GM18873 (cell line): ENCODE data around the gene LSMEM2.
"Not testable (repeated sequence)": the region's sequence is repeated elsewhere in the genome, so short reads cannot be mapped to it uniquely, and the experiment has no call there.

ENCODE experiments used
- ATAC-seq: cut with Tn5 transposase; IDR thresholded peaks from one replicate; pipeline ENCODE4 v1.9.1; 2021; ENCODE audit warnings: mild to moderate bottlenecking, moderate library complexity, moderate number of reproducible peaks; ENCODE audit not compliant: unreplicated experiment, low FRiP score

The LSMEM2 gene

DNA sequence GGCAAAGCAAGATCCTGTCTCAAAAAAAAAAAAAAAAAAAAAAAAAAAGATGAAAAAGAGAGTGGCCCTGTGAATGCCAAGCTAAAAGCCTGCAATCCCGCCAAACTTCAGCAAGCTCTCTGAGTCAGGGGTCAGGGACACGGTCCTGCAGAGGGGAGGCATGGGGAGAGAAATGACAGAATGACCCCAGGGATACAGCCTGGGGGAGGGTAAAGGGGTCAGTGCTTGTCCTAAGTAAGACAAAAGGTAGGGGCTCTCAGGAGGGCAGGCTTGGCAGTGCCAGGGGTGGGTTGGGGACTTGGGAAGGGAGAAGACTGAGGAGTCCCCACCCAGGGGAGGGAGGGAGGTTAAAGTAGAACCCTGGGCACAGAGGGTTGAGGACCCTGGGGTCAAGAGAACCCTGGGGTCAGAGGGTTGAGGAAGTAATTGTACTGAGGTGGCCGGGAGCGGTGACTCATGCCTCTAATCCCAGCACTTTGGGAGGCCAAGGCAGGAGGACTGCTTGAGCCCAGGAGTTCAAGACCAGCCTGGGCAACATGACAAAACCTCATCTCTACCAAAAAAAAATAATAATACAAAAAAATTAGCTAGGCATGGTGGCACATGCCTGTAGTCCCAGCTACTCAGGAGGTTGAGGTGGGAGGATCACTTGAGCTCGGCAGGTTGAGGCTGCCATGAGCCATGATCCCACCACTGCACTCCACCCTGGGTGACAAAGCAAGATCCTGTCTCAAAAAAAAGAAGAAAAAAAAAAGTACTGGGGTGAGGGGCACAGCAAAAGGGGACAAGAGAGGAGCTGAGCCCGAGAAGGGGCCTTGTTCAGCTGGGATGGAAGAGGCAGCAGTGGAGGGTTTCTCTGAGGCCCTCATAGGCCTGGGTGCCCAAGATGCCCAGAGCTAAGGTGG lies 15.2 kb upstream of the LSMEM2 start:
- ATAC-seq = no peak

DNA sequence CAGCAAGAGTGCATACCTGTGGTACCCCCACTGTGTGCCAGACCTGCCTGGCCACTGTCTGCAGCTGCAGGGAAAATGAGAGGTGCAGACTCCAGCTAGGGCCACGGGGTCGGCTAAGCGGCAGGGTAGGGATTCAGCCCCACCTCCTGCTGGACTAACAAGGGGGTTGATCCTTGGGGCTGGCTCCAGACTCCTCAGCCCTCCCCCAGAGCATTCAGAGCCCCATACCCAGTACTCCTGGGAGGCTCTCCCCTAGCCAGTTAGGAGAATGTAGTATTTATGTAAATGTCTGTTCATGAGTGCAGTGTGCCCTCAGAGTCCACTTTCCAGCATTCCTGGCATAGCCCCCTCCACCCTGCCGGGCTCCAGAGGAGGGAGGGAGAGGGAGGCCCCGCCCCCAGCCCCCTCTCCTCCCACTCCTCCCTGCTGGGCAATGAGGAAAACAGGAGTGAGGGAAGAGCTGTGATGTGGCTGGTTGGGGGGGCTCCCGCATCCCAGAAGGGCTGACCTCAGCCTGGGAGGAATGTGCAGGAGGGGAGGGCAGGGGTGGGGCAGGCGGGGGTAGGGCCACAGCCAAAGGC lies 14.4 kb upstream of the LSMEM2 start:
- no peak for ATAC-seq

DNA sequence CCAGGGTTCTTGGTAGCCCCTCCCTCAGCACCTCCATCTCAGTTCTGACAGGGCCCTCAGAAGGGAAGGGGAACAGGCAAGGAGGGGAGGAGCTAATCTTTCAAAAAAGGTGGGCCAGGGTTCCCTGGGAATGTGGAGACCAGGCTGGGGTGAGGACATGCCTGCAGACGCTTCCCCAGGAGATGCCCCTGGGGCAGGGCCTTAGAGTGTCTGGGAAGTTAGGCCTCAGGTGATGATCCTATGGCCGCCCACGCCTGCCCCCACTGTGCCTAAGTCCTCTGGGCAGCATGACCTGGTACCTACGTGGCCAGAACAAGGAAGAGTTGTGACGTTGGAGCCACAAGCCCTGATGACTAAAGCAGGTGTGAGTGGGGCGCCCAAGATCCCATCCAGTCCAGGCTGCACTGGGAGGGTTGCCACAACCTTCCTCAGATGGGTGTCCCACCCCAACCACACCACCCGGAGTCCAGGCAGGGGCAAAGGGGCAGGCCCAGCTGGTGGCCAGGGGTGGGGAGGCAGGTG lies 13.9 kb upstream of the LSMEM2 start:
- ATAC-seq = no peak

DNA sequence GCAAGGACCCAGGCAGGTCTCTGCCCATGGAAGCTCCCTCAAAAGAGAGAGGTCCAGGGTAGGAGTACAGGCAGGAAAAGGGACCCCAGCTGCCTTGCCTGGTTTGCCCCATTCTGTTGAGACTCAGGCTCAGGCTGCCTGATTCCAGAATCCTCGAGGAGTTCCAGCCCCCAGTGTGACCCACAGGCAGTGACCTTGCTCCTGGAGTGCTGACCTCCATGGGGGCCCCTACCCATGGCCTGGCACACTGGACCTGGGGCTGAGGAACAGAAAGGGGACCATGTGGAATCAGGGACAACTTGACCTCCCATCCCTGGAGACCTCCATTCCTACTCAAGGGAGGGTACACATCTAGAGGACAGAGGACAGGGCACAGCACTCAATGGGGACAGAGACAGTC lies 13.3 kb upstream of the LSMEM2 start:
- no peak for ATAC-seq

DNA sequence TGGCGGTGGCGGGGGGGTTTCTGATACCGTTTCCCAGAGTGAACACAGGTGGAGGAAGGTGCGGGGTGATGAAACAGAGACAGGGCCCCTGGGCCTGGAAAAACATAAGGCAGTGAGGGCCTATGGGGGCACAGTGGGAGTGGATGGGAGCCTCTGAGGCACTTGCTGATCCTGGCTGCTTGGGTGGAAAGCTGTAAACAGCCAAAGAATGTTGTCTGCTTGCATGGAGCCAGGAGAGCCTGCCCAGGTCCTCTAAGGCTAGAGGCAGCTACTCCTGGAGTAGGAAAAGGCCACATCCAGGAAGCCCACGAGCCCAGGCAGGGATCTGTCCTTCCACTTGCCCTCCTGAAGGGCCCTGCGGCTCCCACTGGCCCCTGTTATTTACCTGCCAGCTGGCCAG lies 12.9 kb upstream of the LSMEM2 start:
- ATAC-seq = no peak

DNA sequence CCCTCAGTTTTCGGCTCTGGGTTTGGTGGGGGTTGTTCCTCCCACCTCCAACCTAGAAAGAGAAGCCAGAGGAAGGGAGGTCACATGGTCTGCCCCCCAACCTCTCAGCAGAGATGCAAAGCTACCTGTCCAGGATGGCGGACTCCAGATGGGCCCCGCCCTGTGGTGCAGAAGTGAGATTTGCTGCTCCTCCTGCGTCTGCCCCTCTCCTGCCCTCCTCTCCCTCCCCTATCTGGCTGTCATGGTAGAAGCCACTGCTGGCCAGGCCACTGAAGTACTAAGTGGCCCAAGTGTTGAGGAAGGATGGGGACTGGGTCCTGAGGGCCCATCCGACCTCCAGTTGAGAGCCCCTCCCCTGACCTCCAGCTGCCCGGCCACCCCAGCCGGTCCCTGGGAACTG lies 12.1 kb upstream of the LSMEM2 start:
- no peak for ATAC-seq

DNA sequence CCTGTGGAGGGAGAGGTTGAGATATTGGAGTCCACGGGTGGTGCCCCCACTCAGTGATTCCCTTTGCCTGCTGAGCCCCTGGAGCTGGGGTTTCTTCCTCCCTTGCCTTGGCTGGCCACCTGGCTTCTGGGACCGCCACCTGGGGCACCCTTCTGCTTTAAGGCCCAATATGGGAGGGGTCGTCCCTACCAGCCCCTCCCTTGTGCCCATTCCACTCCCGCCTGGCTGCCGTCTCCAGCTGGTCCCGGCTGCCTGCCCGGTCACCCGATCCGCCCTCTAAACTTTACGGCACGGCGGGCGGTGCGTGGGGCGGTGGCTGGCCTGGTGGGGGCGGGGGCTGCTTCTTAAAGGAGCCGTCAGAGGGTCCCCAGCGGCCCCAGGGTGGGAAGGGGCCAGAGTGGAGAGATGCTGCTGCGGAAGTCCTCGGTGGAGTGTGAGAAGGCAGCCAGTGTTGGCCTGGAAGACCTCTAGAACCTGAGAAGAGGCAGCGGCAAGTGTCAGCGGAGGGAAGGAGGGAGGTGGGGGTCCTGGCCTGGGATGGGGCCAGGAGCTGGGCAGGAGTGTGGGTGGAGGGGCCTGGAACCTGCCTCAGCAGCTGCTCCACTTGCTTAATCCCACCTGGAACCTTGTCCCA lies 11.5 kb upstream of the LSMEM2 start:
- no peak for ATAC-seq

DNA sequence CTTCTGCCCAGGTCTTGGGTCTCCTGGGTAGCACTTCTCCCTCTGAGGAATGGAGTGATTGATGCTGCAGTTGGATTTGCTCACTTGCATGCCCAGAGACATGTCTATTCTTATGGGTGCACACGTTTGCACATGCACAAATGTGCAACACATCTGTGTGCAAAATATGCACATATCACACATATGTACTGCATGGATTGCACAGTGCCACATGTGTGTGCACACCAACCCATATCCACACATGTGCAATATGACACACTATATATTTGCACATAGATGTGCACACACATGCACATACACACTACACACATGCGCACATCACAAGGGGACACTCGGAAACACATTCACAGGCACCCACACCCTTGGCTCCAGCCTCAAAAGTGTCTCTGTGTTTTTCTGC lies 10.6 kb upstream of the LSMEM2 start:
- no peak for ATAC-seq

DNA sequence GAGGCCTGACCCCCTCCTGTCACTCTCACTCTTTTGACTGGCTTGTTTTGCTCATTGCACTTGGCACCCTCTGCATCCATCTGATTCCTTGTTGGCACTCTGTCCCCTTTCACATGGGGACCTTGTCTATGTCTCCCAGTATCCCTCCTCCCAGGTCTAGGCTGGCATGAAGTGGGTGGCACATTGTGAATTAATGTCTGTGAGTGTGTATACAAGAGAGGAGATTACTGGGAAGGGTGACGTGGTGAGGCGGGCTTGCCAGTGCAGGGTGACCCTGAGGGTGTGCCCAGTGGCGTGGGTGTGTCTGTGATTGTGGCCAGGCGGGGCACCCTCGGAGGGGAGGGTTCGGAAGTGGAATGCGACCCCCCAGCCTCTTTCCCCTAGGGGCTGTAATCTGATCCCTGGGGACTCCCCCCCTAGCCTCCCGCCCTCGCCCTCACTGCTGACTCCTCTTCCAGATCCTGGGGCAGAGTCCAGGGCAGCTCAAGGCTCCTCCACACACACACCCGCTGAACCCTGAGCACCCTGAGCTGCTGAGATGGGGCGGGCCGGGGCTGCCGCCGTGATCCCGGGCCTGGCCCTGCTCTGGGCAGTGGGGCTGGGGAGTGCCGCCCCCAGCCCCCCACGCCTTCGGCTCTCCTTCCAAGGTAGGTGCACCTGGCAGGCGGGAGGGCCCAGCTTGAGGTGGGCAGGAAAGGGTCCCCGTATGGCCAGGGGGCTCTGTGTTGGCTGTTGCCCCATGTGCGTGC lies 10.0 kb upstream of the LSMEM2 start, which contains the start of gene SEMA3B:
TSS of gene SEMA3B (plus strand) at position 445 of the 749 bp plus-strand sequence. CDS start at position 539, 94 bp downstream.
- ATAC-seq = no peak

DNA sequence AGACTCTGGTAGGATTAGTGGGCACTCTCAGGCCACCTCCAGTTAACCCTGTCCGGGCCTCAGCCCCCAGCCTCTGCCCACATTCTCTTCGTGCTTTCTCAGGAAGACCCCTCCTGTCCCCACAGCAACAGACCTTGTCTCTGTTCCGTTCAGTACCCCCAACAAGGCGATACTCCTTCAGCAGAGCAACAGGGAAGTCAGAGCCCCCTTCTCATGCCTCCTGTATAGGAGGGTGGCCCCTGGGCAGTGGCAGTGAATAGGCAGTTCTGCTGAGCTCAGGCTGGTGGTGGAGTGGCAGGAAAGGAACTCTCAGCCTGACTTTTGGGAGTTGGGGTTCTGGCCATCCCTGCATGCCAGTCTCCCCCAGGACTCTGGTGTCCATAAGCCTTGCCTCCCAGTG lies 9.4 kb upstream of the LSMEM2 start:
- no peak for ATAC-seq

DNA sequence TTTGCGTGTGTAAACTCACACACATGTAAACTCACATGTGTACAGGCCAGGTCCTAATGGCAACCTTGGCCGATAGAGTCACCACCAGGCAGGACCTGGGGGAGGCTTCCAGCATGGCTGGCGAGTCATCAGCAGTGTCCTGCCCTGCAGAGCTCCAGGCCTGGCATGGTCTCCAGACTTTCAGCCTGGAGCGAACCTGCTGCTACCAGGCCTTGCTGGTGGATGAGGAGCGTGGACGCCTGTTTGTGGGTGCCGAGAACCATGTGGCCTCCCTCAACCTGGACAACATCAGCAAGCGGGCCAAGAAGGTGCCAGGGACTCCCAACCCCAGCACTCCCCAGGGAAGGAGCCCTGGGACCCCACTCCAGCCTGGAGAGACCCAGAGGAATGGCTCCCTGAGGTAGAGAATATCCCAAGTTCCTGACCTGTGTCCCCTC lies 8.9 kb upstream of the LSMEM2 start:
- no peak for ATAC-seq

DNA sequence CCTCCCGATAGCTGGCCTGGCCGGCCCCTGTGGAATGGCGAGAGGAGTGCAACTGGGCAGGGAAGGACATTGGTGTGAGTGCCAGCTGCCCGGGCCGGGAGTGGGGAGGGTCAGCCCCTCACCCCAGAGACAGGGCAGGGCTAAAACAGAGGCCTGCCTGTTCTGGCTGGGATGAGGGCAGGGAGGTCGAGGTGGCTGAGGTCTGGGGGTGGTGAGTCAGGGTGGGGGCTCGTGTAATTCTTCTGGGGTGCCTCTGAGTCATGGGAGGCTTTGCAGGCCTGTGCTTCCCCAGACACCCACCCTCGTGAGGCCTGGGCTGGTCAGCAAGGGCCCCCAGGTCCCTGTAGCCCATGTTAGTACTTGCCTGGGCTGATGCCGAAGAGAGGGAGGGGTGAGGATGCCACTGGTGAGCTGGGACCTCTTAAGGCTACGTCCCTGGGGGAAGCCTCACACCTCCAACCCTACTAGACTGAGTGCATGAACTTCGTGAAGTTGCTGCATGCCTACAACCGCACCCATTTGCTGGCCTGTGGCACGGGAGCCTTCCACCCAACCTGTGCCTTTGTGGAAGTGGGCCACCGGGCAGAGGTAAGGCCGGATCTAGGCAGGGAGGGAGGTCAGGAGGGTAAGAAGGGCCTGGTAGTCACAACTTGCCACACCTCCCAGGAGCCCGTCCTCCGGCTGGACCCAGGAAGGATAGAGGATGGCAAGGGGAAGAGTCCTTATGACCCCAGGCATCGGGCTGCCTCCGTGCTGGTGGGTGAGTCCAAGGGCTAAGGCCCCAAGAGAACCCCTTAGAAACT lies 8.3 kb upstream of the LSMEM2 start:
- ATAC-seq = no peak

DNA sequence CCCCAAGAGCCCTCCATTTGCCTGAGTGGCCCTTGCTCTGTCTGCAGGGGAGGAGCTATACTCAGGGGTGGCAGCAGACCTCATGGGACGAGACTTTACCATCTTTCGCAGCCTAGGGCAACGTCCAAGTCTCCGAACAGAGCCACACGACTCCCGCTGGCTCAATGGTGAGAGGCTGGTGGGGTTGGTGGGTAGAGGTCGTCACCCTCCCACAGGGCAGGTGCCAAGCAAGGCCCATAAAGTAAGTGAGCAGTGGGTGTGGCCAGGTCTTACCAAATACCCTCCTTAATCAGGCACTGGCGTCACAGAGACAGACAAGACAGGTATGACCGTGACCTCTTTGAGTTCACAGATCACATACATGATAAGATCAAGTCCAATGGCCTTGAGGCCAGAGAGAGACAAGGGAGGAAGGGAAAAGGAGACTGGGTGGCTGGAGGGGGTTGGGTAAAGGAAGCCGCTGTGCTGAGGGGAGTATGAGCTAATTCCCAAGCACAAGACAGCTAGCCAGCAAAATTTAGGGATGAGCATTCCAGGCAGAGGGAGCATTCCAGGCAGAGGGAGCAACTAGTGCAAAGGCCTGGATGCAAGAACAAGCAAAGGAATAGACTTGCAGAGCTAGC lies 7.5 kb upstream of the LSMEM2 start:
- ATAC-seq = no peak

DNA sequence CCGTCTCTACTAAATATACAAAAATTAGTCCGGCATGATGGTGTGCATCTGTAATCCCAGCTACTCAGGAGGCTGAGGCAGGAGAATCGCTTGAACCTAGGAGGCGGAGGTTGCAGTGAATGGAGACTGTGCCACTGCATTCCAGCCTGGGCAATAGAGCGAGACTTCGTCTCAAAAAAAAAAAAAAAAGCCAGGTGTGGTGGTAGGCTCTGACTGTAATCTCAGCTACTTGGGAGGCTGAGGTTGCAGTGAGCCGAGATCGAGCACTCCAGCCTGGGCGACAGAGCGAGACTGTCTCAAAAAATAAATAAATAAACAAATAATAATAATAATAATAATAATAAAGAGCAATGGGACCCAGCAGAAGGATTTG lies 6.4 kb upstream of the LSMEM2 start:
- not testable (repeated sequence) for ATAC-seq

DNA sequence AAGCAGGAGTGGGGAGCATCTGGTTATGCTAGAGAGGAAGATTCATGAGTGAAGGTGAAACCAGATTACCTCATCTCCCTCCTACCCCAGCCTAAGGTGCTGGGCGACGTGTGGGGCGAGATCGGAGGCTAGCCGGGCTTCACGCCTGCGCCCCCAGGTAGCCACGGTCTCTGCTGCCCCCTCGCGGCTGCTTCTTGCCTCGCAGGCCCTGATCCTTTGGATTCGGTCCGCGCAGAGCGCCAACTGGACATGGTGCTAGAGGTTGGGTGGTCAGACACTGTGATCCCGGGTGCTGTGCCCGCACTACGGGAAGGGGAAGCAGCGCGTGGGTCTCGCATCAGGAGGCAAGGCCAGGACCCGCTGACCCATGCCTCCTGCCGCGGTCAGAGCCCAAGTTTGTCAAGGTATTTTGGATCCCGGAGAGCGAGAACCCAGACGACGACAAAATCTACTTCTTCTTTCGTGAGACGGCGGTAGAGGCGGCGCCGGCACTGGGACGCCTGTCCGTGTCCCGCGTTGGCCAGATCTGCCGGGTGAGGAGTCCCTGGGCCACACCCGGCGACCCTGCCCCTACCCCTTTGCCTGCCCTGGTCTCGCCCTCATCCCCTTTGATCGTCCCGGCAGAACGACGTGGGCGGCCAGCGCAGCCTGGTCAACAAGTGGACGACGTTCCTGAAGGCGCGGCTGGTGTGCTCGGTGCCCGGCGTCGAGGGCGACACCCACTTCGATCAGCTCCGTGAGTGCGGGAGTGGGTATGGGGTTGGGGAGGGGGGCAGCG lies 5.8 kb upstream of the LSMEM2 start:
- ATAC-seq = peak; percentile 60

DNA sequence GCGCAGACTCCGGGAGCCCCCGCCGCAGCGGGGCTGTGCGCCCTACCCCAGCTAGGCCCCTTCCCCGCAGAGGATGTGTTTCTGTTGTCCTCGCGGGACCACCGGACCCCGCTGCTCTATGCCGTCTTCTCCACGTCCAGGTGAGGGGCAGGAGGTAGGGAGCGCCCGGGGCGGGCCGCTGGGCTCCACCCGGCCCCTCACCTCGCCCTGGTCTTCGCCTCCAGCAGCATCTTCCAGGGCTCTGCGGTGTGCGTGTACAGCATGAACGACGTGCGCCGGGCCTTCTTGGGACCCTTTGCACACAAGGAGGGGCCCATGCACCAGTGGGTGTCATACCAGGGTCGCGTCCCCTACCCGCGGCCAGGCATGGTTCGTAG lies 5.2 kb upstream of the LSMEM2 start:
- no peak for ATAC-seq

DNA sequence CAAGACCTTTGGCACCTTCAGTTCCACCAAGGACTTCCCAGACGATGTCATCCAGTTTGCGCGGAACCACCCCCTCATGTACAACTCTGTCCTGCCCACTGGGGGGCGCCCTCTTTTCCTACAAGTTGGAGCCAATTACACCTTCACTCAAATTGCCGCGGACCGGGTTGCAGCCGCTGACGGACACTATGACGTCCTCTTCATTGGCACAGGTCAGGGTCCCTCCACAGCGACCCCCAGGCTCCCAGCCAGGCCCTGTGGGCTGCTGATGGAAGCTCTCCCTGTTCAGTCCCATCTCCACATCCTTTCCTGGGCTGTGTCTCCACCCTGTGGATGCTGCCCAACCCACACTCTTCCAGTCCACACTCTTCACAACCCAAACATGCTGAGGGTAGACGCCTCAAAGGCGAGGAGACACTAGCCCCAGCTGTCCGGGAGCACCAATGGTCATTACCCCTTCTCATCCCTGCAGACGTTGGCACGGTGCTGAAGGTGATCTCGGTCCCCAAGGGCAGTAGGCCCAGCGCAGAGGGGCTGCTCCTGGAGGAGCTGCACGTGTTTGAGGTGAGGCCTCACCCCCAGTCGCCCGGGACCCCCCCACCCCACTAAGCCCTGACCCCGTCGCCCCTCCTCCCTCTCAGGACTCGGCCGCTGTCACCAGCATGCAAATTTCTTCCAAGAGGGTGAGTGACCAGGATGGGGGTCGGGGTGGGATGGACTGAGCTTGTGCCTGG lies 4.3 kb upstream of the LSMEM2 start:
- no peak for ATAC-seq
